ENCODE measurements around the gene EHMT2. TPM values are rescaled to one million over a fixed set of nuclear protein-coding genes. Genes with fewer than 3 reads are reported as not detected.

EHMT2 gene
- total and polyA plus RNA-seq, 4 donors = 7.9 to 21.4 (median 10.6) TPM

DNA sequence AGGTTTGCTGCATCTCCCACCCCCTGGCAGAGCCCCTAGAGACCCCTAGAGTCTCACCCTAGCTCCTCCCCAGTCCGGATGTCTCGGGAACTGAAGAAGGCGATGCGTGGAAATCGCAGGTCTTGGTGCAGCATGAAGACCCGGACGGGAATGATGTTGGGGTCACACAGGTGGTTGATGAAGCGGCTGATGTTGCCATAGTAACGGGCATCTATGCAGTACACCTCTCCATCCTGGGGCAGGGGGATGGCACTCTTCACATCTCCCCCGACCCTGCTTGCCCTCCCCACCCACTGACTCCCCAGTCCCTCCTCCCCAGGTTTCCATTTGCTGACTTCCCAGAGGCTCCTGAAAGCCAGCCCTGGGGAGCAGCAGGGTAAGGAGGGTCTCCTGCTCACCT, 16.9 kb downstream of the EHMT2 start:
- DNase-seq (ENCODE audit: low spot score) = no peak
- Histone ChIP-seq H3K4me1 (ENCODE audit: control insufficient read depth in 4 of 4, insufficient read depth in 4 of 4, low read length in 3 of 4) (no peaks in the 10 kb centered on the region), H3K9me3 (ENCODE audit: control insufficient read depth in 4 of 4, low read length in 3 of 4) (no peaks in the 10 kb centered on the region), H3K4me3 (ENCODE audit: low read depth in 1 of 3, low read length in 3 of 3) (no peak overlapping the region), H3K9ac (ENCODE audit: low read depth in 1 of 2, low read length in 2 of 2) (no peak overlapping the region), H3K27ac (ENCODE audit: low read depth in 1 of 2, low read length in 2 of 2) (no peak overlapping the region), H3K27me3 (ENCODE audit: control insufficient read depth in 4 of 4, insufficient read depth in 4 of 4, low read length in 3 of 4) (no peaks in the 10 kb centered on the region), H3K36me3 (ENCODE audit: control insufficient read depth in 4 of 4, insufficient read depth in 3 of 4, low read depth in 1 of 4, low read length in 3 of 4) (peaks cover 15 to 51% (median 24%) of the 10 kb centered on the region in 4 donors)
- no peak for TF ChIP-seq HNF4G (IDR thresholded peaks at IDR 0.05)
- TF ChIP-seq FOXA2 (IDR thresholded peaks at IDR 0.05) = no peak
- TF ChIP-seq YY1 (IDR thresholded peaks at IDR 0.05) = no peak
- no peak for TF ChIP-seq JUND (IDR thresholded peaks at IDR 0.05)
- no peak for TF ChIP-seq CTCF (IDR thresholded peaks at IDR 0.05; ENCODE audit: low read depth, low read length, missing input control)
- no peak for TF ChIP-seq ATF3 (IDR thresholded peaks at IDR 0.05)
- no peak for TF ChIP-seq GABPA (IDR thresholded peaks at IDR 0.05 in 1 of 2, conservative IDR thresholded peaks at IDR 0.05 in 1 of 2)
- no peak for TF ChIP-seq ZBTB33 (IDR thresholded peaks at IDR 0.05)
- TF ChIP-seq RXRA (IDR thresholded peaks at IDR 0.05) = no peak
- TF ChIP-seq HNF4A (conservative IDR thresholded peaks at IDR 0.05) = no peak
- TF ChIP-seq, protein P1, sequence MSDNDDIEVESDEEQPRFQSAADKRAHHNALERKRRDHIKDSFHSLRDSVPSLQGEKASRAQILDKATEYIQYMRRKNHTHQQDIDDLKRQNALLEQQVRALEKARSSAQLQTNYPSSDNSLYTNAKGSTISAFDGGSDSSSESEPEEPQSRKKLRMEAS (IDR thresholded peaks at IDR 0.05) = no peak
- no peak for TF ChIP-seq TAF1 (conservative IDR thresholded peaks at IDR 0.05)
- TF ChIP-seq SP1 (IDR thresholded peaks at IDR 0.05) = no peak
- TF ChIP-seq EGR1 (IDR thresholded peaks at IDR 0.05; ENCODE audit: low read depth in 2 of 2) = no peak
- WGBS = 95% methylated on average over 10 of the region's 10 CpGs

DNA sequence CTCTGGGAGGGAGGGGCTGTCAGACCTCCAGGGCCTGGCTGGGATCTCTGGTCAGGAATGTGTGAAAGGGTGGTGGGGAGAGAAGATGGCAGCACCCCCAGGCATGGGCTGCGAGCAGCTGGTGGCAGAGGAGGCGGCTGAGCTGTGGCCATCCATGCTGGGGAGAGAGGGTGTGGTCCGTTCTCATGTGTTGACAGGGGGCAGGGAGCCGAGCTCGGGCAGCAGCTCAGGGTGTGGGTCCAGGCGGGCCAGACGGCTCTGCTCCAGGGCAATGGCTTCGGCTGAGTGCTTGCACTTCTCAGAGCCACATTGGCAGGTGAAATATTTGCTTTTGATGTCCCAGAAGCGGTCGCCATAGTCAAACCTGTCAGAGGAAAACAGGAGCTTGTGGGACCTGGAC, 17.6 kb downstream of the EHMT2 start:
- H3K27ac ChIP-seq (ENCODE audit: low read depth in 1 of 2, low read length in 2 of 2) = no peak overlapping the region
- H3K9me3 ChIP-seq (ENCODE audit: control insufficient read depth in 4 of 4, low read length in 3 of 4) = no peaks in the 10 kb centered on the region
- WGBS = 86% methylated on average over 10 of the region's 10 CpGs
- no peaks in the 10 kb centered on the region for H3K27me3 ChIP-seq (ENCODE audit: control insufficient read depth in 4 of 4, insufficient read depth in 4 of 4, low read length in 3 of 4)
- peaks cover 15 to 48% (median 22%) of the 10 kb centered on the region in 4 donors for H3K36me3 ChIP-seq (ENCODE audit: control insufficient read depth in 4 of 4, insufficient read depth in 3 of 4, low read depth in 1 of 4, low read length in 3 of 4)
- no peaks in the 10 kb centered on the region for H3K4me1 ChIP-seq (ENCODE audit: control insufficient read depth in 4 of 4, insufficient read depth in 4 of 4, low read length in 3 of 4)
- no peak for DNase-seq (ENCODE audit: low spot score)
- H3K9ac ChIP-seq (ENCODE audit: low read depth in 1 of 2, low read length in 2 of 2) = no peak overlapping the region
- TF ChIP-seq SP1 (IDR thresholded peaks at IDR 0.05) (no peak), FOXA2 (IDR thresholded peaks at IDR 0.05) (no peak), TAF1 (conservative IDR thresholded peaks at IDR 0.05) (no peak), RXRA (IDR thresholded peaks at IDR 0.05) (no peak), FOXA1 (IDR thresholded peaks at IDR 0.05) (no peak), YY1 (IDR thresholded peaks at IDR 0.05) (no peak), NR2F2 (IDR thresholded peaks at IDR 0.05) (no peak), EGR1 (IDR thresholded peaks at IDR 0.05; ENCODE audit: low read depth in 2 of 2) (no peak), GABPA (IDR thresholded peaks at IDR 0.05 in 1 of 2, conservative IDR thresholded peaks at IDR 0.05 in 1 of 2) (no peak), ATF3 (IDR thresholded peaks at IDR 0.05) (no peak), HNF4G (IDR thresholded peaks at IDR 0.05) (no peak), CTCF (IDR thresholded peaks at IDR 0.05; ENCODE audit: low read depth, low read length, missing input control) (no peak), RAD21 (IDR thresholded peaks at IDR 0.05) (no peak), HNF4A (conservative IDR thresholded peaks at IDR 0.05) (no peak), REST (IDR thresholded peaks at IDR 0.05) (no peak), JUND (IDR thresholded peaks at IDR 0.05) (no peak), ZBTB33 (IDR thresholded peaks at IDR 0.05) (no peak)
- TF ChIP-seq, protein P1 (IDR thresholded peaks at IDR 0.05) = no peak
- no peak overlapping the region for H3K4me3 ChIP-seq (ENCODE audit: low read depth in 1 of 3, low read length in 3 of 3)

Measured in liver (tissue), 9 donors.